ENCODE results near the gene RIC8B. TPM values are rescaled to one million over a fixed set of nuclear protein-coding genes. Genes with fewer than 3 reads are reported as not detected.

RIC8B gene
- total RNA-seq, 1 donor from 2014 or later = 15.9 TPM

DNA sequence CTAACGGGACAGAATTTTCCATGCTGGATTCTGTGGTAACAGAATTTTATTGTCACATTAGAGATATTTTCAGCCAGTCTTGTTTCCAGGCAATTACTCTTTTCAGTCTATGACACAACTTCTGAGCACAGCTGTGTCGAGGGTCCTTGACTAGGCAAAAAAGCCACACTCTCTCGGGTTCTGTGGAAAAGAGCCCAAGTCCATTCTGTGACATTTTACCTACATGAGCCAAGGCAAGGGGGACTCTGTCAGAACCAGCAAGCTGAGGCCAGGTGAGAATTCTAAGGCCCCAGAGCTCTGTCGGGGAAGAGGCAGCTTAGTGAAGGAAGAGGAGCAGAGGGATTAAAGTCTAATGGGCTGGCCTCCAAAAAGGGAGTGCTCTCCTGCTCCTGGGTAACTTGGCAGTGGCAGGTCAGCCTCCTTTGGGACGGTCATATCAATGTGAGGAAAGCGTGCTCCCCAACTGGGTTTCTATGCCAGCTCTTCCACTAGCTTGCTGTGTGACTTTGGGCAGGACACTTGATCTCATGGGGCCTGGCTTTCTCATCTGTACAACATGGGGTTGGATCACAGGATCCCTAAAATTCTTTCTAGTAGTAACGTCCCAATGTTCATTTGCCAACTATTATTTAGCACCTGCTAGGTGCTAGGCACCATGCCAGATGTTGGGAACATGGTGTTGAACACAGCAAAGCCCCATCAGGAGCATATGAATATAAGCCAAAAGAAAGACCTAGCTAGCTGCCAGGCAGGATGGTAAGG, 16.0 kb upstream of the RIC8B start:
- intact Hi-C loops (cut with micrococcal nuclease) = no loop called here

- intact Hi-C loops (cut with micrococcal nuclease) = no loop called here
Observed at GRCh38 chr12:106759526-106760183, 14.8 kb upstream of the RIC8B start.

DNA sequence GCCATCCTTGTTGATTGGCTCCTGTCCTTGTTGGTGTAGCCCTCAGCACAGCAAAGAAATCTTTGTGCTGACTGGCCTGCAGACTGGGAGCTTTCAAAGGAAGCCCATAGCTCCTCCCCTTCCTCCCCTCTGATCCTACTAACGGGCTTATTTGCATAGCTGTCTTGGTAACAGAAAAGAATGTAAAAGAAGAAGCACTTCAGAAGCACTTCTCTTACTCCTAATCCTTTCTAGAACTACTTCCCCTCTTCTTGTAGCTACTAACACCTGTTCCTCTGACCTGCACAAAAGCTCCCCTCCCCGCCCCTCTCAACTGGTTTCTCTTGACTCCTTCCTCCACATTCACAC, 14.3 kb upstream of the RIC8B start:
- intact Hi-C loops (cut with micrococcal nuclease) = no loop called here

GRCh38 chr12:106764220-106764619, 10.3 kb upstream of the RIC8B start:
- intact Hi-C loops (cut with micrococcal nuclease) = no loop called here

- intact Hi-C loops (cut with micrococcal nuclease) = no loop called here
Observed at GRCh38 chr12:106764738-106765137, 9.7 kb upstream of the RIC8B start.

DNA sequence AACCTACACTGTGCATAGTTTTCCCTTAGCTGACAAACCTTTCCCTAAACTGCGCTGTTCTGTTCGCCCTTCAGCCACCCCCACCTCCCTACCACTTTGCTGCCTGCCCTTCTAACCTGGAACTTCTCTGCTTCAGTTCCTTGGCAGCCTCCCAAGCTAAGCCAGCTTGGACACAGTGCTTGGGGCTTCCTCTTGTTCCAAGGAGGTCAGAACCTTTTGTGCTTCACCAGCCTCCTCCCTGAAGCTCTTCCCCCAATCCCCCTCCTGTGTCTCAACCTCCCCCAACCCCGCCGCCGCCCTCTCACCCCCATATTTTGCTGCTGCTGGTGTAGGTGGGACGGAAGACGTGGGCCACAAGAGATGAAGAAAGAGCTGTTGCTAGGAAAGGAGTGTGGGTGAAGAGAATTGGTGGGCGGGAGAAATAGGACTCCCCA, 8.1 kb upstream of the RIC8B start:
- intact Hi-C loops (cut with micrococcal nuclease) = no loop called here

DNA sequence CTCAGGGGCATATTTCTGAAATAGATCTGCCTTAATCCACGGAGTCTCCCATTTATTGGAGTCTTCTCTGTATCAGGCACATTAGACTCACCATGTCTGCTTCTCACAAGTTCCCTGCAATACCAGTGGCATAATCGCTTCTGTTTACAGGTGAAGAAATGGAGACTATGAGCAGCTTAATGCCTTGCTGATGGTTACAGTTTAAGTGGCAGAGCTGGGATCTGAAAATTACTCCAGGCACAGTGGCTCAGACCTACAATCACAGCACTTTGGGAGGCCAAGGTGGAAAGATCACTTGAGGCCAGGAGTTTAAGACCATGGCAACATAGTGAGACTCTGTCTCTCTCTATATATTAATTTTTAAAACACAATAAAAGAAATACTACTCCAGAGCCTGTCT, 7.3 kb upstream of the RIC8B start:
- intact Hi-C loops (cut with micrococcal nuclease) = no loop called here

DNA sequence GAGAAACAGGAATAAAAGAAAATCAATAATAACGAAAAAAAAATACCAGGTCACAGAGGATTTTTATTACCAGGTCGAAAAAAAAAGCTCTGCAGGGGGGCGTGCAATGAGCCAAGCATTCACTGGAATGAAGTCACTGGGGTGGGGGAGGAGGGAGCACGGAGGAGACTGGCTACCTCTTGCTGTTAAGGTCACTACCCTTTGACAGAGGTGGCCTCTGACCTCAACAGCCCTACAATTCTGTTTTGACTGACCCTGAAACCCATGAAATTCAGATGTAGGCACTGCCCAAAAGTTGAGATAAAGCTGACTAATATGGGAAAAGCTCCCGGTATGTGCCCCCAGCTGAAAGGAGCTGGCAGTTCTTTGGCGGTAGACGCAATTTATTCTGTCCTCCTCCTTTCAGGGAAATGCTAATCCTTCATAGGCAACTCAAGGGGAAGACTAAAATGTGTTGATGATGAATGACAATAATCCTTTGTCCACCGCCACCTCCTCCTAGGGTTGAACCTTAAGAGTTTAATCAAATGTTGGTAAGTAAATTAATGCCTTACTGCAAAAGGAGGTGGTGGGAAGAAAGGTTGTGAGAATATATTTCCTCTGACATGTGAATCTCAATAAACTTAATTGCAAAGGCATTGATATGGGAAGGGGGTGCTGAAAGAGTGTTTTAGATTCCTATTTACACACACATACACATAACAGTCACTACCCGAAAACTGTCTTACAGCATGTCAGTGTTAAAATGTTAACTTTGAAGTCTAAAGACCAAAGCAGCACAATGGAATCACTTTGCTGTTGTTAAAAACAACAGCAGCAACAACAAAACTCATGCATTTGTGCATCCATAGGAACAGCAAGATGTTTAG, 6.3 kb upstream of the RIC8B start:
- intact Hi-C loops (cut with micrococcal nuclease) = no loop called here

- intact Hi-C loops (cut with micrococcal nuclease) = no loop called here
Observed at GRCh38 chr12:106769078-106769477, 5.4 kb upstream of the RIC8B start.

- intact Hi-C loops (cut with micrococcal nuclease) = no loop called here
Observed at GRCh38 chr12:106769546-106769945, 4.9 kb upstream of the RIC8B start.

GRCh38 chr12:106771425-106771824, 3.1 kb upstream of the RIC8B start:
- intact Hi-C loops (cut with micrococcal nuclease) = loop anchor here (5.0 to 10.0 kb wide), 3 partner anchors 213 to 916 kb away; partner anchors contain the start of genes MTERF2 and PWP1

GRCh38 chr12:106773286-106774004, 1.0 kb upstream of the RIC8B start:
- intact Hi-C loops (cut with micrococcal nuclease) = loop anchor here (1.0 to 10.0 kb wide), 13 partner anchors 25 to 1666 kb away; partner anchors contain the start of genes CRY1, MTERF2, POLR3B and PRDM4

DNA sequence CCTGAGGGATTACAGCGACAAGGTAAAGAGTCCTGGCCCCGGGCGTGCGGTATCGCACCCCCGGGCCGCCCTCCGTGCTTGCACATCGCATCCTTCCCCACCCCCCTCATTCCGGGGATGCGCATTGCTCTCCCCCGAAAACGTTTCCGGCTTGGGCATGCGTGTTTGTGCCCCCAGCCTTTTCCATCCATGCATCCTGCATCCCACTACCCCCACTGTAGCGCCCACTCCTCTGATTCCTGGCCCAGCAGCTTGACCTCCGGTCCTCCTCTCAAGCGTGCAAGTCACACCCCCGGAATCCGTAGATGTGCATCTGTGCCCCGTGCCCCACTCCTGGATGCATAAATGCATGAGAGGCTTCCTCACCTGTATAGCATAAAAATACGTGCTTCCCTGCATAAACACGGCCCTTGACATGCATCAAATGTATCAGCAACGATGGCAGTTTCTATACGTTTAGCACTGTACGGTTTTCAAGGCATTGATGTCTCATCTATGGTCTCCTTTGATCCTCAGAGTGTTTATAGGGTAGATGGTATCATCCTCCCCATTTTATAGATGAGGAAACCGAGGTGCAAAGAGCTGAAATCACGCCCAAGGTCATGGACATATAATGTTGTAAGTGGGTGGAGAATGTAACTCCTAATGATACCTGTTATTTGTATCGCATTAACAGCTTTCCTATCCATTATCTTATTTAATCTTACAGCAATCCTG, 484 bp downstream of the RIC8B start:
- intact Hi-C loops (cut with micrococcal nuclease) = loop anchor here (1.0 to 10.0 kb wide), 13 partner anchors 27 to 1668 kb away; partner anchors contain the start of genes CRY1, MTERF2, POLR3B and PRDM4

DNA sequence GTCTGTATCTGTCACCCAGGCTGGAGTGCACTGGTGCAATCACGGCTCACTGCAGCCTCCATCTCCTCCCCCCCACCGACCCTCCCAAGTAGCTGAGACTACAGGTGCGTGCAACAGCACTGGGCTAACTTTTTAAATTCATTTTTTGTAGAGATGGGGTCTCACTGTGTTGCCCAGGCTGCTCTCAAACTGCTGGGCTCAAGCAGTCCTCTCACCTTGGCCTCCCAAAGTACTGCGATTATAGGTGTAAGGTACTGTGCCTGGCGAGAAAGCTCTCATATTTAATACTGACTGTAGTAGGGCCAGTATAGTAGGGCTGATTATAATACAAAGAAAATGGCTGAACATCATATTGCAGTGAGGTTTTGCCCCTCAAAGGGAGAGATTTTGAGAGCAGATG, 2.4 kb downstream of the RIC8B start:
- intact Hi-C loops (cut with micrococcal nuclease) = loop anchor here (10.0 kb wide), 2 partner anchors 208 to 598 kb away; partner anchors contain the start of gene MTERF2

DNA sequence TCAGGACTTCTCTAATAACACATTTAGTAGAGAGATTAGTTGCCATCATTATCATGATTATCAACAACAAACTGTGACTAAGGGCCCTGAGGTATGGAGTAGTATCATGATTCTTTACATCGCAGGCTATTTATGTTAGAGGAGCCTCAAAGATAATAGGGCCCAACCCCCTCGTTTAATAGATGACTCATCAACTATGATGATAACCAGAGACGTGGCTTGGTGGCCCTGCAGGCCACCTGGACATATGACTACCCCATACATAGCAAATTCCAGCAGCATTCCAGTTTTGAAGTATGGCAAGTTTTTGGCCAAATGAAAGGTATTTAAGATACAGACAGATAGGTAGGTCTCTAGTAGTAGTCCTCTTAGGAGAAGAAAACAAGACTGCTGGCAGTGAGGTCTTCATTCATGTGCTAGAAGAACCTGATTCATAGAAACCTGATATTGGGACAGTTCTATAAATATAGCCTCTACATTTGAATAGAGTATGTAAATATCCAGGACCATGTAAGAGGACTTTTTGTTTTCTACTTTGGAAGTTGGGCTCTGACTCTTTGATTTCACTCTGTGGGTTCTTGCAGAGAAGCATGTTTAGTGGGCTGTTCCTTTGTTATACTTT, 5.6 kb downstream of the RIC8B start:
- intact Hi-C loops (cut with micrococcal nuclease) = no loop called here

DNA sequence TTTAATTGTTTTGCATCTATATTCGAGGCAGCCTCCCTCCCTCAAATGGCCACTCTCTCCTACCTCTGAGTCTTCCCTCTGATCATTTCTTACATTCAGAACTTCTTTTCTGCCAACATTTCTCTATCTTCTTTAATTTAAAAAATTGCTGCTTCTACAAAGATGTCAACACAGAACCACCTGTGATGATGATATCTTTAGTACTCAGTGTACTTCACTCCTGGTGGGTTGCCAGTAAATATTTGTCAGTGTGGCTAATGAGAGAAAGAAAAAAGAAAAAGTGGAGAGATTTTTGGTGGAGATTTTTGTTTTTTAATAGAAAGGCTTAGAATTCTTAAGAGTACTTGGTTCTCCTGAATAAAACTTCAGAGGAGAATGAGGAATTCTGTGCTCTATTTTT, 8.1 kb downstream of the RIC8B start:
- intact Hi-C loops (cut with micrococcal nuclease) = no loop called here

- intact Hi-C loops (cut with micrococcal nuclease) = no loop called here
Observed at GRCh38 chr12:106783515-106783914, 9.0 kb downstream of the RIC8B start.

GRCh38 chr12:106790020-106790419, 15.5 kb downstream of the RIC8B start:
- intact Hi-C loops (cut with micrococcal nuclease) = no loop called here

DNA sequence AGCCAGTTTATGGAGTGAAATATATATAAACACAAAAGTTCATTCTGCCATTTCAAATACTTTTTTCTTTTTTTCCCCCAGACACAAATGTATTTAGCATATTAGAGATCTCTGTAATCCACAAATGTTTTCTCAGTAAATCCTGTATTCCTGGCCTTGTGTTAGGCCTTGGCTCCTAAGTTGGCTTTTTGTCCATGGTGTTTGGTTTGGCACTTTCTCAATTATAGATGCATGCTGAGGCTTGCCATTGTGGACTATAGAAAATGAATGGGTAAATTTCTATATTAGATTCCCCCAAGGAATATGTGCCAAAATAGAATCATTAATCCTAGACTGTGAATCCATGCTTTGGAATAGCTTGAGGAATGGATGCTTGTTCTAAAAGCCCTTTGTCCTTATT, 17.0 kb downstream of the RIC8B start:
- intact Hi-C loops (cut with micrococcal nuclease) = loop anchor here (1.0 kb wide), 1 partner anchor 8 kb away; no protein-coding TSS in a partner anchor

DNA sequence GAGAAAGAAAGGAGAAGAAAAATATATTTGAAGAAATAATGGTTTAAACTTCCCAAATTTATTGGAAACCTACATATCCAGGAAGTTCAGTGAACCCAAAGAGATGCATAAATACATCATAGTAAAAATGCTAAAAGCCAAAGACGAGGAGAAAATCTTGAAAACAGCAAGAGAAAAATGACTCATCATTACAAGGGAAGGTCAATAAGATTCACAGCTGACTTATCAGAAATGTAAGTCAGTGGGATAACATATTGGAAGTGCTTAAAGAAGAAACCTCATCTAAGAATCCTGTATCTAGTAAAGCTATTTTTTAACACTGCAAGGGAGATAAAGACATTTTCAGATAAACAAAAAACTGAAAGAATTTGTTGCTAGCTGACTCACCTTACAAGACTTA, 19.9 kb downstream of the RIC8B start:
- intact Hi-C loops (cut with micrococcal nuclease) = no loop called here

Data from T-helper 1 cell treated with Interleukin-12 subunit alpha and Interleukin-12 subunit beta and Interleukin-4 antibody, amounts not matched to agents 30 ng/mL and 1 ng/mL, for 36 hours (primary cell).